Measurements from ENCODE around the gene DUSP1. TPM values are rescaled to one million over a fixed set of nuclear protein-coding genes. Genes with fewer than 3 reads are reported as not detected.

The DUSP1 gene
- total RNA-seq, 1 donor from 2014 or later: 250 TPM

DNA sequence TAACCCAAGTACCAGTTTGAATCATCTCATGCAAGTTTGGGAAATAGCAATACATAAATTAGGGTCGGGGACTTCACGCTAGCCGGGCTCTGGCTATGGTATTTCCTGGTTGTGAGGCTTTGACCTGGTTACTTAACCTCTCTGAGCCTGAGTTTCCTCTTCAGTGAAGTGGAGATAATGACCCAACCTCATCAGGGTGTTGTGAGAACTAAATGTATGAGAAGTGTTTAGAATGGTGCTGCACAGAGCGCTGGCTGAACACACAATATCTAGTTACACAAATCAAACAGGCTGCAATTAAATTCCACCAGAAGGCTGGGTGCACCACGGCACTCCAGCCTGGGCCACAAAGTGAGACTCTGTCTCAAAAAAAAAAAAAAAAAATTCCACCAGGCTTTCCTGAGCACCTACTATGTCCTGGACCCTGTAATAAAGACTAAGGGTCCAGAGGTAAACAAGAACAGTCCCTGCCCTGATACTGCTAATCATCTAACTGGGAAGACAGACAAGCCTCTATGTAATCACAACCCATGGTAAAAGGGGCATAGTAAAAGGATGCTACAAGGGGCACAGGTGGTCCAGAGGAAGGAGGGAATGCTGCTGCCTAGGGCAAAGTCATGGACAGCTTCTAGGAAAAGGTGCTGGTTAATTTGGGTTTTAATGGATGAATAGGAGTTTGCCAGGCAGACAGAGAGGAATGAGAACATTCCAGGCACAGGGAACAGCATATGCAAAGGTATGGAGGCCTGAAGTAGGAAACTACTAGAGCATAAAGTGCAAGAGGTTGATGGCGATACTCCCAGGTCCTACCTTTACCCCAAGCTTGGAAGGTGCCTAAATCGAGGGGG, 27.7 kb downstream of the DUSP1 start:
- TF ChIP-seq, protein P1, sequence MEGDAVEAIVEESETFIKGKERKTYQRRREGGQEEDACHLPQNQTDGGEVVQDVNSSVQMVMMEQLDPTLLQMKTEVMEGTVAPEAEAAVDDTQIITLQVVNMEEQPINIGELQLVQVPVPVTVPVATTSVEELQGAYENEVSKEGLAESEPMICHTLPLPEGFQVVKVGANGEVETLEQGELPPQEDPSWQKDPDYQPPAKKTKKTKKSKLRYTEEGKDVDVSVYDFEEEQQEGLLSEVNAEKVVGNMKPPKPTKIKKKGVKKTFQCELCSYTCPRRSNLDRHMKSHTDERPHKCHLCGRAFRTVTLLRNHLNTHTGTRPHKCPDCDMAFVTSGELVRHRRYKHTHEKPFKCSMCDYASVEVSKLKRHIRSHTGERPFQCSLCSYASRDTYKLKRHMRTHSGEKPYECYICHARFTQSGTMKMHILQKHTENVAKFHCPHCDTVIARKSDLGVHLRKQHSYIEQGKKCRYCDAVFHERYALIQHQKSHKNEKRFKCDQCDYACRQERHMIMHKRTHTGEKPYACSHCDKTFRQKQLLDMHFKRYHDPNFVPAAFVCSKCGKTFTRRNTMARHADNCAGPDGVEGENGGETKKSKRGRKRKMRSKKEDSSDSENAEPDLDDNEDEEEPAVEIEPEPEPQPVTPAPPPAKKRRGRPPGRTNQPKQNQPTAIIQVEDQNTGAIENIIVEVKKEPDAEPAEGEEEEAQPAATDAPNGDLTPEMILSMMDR (IDR thresholded peaks at IDR 0.05): no peak
- Mint-ChIP-seq H3K36me3 (ENCODE audit: unreplicated experiment) (no peaks in the 10 kb centered on the region), H3K9me3 (ENCODE audit: unreplicated experiment) (peaks cover 8% of the 10 kb centered on the region), H3K27me3 (ENCODE audit: unreplicated experiment) (no peaks in the 10 kb centered on the region), H3K27ac (ENCODE audit: unreplicated experiment) (no peak overlapping the region), H3K4me3 (ENCODE audit: unreplicated experiment) (no peak overlapping the region), H3K4me1 (ENCODE audit: unreplicated experiment) (peaks cover 23% of the 10 kb centered on the region)
- DNase-seq (ENCODE audit: extremely low spot score, unreplicated experiment): no peak

DNA sequence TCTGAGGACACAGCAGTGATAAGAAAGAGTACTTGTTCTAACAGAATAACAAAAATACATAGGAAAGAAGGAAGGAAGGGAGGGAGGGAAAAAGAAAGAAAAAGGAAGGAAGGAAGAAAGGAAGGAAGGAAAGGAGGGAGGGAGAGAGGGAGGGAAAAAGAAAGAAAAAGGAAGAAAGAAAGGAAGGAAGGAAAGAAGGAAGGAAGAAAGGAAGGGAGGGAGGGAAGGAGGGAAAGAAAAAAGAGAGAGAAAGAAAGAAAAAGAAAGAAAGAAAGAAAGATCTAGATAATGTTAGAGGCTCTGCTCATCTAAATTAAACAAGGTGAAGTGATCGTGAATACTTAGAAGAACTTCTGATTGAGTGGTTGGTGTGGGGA, 29.8 kb downstream of the DUSP1 start:
- Mint-ChIP-seq H3K4me3 (ENCODE audit: unreplicated experiment) (no peak overlapping the region), H3K27ac (ENCODE audit: unreplicated experiment) (peak overlapping the region; percentile 99), H3K27me3 (ENCODE audit: unreplicated experiment) (no peaks in the 10 kb centered on the region), H3K4me1 (ENCODE audit: unreplicated experiment) (peaks cover 27% of the 10 kb centered on the region), H3K36me3 (ENCODE audit: unreplicated experiment) (no peaks in the 10 kb centered on the region), H3K9me3 (ENCODE audit: unreplicated experiment) (no peaks in the 10 kb centered on the region)
- DNase-seq (ENCODE audit: extremely low spot score, unreplicated experiment): no peak
- TF ChIP-seq, protein P1 (IDR thresholded peaks at IDR 0.05): no peak

DNA sequence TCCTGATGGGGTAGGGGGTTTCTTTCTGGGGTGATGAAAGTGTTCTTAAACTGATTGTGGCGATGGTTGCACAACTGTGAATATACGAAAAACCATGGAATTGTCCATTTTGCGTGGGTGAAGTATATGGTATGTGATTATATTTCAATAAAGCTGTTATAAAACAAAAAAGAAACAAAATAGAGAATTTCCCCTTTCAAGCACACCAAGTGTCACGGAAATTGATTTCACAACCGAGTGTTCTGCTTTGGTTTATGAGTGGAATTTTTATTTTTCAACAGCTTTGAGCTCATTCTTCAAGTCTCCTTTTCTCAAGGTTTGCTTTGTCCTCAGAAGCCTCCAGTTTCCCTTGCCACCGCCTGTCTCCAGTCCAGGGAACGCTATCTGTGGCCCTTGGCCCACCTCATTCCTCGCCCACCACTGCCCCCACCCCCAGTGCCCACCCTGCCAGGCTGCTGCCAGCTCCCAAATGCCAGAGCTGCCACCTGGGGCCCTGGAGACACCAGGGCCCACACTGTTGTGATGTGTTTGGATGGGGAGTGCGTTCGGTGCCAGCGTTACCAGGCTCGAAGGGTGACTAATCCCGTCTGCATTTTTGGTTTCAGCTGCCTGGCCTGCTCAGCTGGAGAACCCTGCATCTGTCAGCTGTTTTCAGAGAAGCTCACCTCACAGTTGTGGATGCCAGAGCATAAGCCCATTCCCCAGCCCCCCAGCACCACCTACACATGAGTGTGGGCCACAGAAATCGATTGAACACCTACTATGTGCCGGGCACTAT, 30.4 kb downstream of the DUSP1 start:
- no peak overlapping the region for H3K4me3 Mint-ChIP-seq (ENCODE audit: unreplicated experiment)
- no peaks in the 10 kb centered on the region for H3K9me3 Mint-ChIP-seq (ENCODE audit: unreplicated experiment)
- no peaks in the 10 kb centered on the region for H3K36me3 Mint-ChIP-seq (ENCODE audit: unreplicated experiment)
- H3K27ac Mint-ChIP-seq (ENCODE audit: unreplicated experiment): peak overlapping the region; percentile 99
- peaks cover 32% of the 10 kb centered on the region for H3K4me1 Mint-ChIP-seq (ENCODE audit: unreplicated experiment)
- peak; percentile 94 for DNase-seq (ENCODE audit: extremely low spot score, unreplicated experiment)
- TF ChIP-seq, protein P1 (IDR thresholded peaks at IDR 0.05): no peak
- no peaks in the 10 kb centered on the region for H3K27me3 Mint-ChIP-seq (ENCODE audit: unreplicated experiment)

DNA sequence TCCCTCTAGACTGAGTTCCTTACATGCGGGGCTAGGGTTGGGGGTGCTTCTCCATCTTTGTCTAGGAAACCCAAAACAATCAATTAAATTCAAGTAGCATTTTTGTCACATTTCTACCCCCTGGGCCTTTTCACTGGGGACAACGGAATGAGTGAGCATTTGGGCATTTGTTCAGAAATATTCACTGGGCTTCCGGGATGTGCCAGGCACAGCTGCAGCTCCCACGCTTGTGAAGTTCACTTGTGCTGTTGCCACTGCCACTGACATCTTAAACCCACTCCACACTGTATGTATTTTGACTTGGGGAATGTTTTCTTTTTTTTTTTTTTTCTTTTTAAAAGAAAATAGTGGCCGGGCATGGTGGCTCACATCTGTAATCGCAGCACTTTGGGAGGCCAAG, 31.6 kb downstream of the DUSP1 start:
- no peaks in the 10 kb centered on the region for H3K36me3 Mint-ChIP-seq (ENCODE audit: unreplicated experiment)
- DNase-seq (ENCODE audit: extremely low spot score, unreplicated experiment): no peak
- H3K9me3 Mint-ChIP-seq (ENCODE audit: unreplicated experiment): no peaks in the 10 kb centered on the region
- TF ChIP-seq, protein P1 (IDR thresholded peaks at IDR 0.05): no peak
- H3K27ac Mint-ChIP-seq (ENCODE audit: unreplicated experiment): peak overlapping the region; percentile 99
- H3K4me3 Mint-ChIP-seq (ENCODE audit: unreplicated experiment): no peak overlapping the region
- H3K4me1 Mint-ChIP-seq (ENCODE audit: unreplicated experiment): peaks cover 40% of the 10 kb centered on the region
- no peaks in the 10 kb centered on the region for H3K27me3 Mint-ChIP-seq (ENCODE audit: unreplicated experiment)

All from osteocyte (in vitro differentiated cells).